ENCODE measurements around the gene WDR17.

DNA sequence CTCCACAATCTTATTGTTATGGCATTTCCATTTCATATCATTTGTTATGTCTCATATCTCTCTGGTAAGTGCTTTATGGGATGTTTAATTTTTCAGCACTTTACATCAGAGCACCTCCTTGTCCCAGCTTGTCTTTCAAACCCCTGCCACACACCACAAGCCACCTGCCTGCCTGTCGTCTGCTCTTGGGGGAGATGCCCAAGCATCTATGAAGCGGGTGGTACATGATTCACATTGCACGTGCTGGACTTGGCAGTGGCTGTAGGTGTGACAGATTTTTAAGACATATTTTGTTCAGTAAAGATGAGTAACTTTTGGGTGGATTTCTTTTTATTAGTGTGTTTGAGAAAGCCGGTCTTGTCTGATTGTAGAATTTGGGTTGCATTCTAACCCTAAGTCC is 143.9 kb downstream of the WDR17 start:
- TF ChIP-seq, protein P1, sequence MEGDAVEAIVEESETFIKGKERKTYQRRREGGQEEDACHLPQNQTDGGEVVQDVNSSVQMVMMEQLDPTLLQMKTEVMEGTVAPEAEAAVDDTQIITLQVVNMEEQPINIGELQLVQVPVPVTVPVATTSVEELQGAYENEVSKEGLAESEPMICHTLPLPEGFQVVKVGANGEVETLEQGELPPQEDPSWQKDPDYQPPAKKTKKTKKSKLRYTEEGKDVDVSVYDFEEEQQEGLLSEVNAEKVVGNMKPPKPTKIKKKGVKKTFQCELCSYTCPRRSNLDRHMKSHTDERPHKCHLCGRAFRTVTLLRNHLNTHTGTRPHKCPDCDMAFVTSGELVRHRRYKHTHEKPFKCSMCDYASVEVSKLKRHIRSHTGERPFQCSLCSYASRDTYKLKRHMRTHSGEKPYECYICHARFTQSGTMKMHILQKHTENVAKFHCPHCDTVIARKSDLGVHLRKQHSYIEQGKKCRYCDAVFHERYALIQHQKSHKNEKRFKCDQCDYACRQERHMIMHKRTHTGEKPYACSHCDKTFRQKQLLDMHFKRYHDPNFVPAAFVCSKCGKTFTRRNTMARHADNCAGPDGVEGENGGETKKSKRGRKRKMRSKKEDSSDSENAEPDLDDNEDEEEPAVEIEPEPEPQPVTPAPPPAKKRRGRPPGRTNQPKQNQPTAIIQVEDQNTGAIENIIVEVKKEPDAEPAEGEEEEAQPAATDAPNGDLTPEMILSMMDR (IDR thresholded peaks at IDR 0.05) = no peak
- no peak for TF ChIP-seq POLR2A (IDR thresholded peaks at IDR 0.05)
